HUES48 (cell line): ENCODE data around the gene LUZP1.

Experiments
- H3K27ac ChIP-seq: one replicate; pipeline ENCODE4 v1.7.0; 2013; ENCODE audit warnings: low read depth, low read length, inconsistent platforms
- H3K27me3 ChIP-seq: 2 replicates; pipeline ENCODE4 v1.6.1; 2013; ENCODE audit warnings: mild to moderate bottlenecking, low read length; ENCODE audit not compliant: control insufficient read depth, insufficient read depth
- H3K36me3 ChIP-seq: 2 replicates; pipeline ENCODE4 v1.6.1; 2013; ENCODE audit warnings: low read length; ENCODE audit not compliant: control insufficient read depth, insufficient read depth
- H3K4me1 ChIP-seq: 2 replicates; pipeline ENCODE4 v1.6.1; 2013; ENCODE audit warnings: mild to moderate bottlenecking, low read length; ENCODE audit not compliant: control insufficient read depth, insufficient read depth
- H3K4me3 ChIP-seq: 2 replicates; pipeline ENCODE4 v1.5.1; 2013; ENCODE audit warnings: mild to moderate bottlenecking, low read depth, low read length
- H3K9ac ChIP-seq: 2 replicates; pipeline ENCODE4 v1.6.1; 2013; ENCODE audit warnings: mild to moderate bottlenecking, low read depth, low read length, moderate library complexity
- H3K9me3 ChIP-seq: 2 replicates; pipeline ENCODE4 v1.6.1; 2013; ENCODE audit warnings: low read length; ENCODE audit not compliant: control insufficient read depth, insufficient read depth

The LUZP1 gene

DNA sequence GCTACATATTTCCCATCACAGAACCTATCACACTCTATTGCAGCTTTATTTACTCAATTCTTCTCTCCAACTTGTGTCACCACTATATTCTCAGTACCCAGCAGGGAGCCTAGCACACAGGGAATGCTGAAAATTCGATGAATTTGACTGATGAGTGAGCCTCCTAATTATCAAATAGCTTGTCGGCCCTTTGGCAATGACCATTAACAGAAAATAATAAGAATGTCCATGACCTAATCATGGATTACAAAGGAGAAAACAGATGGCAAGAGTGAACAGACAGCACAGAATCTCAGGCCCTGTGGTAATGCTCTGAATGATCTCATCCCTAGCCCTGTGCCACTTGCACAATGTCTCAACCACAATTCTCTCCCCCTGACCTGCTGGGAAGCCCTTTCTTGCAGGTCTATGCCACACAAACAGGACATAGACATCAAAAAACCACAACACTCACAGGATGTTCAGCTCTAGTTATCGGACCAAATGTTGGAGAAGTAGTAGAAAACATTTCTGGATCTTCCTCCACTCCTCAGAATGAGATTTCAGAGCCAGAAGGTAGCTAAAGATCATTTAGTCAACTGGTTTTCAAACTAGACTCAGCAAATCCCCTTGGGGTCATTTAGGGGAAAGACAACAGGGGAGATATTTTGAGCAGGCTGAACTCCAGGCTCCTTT lies 68.4 kb downstream of the LUZP1 start:
- Histone ChIP-seq H3K27ac (peak overlapping the region; percentile 69), H3K4me3 (no peak overlapping the region), H3K4me1 (peaks cover 32% of the 10 kb centered on the region), H3K9ac (no peak overlapping the region), H3K27me3 (no peaks in the 10 kb centered on the region), H3K36me3 (0 out of 2 replicates have a peak, but pooled peaks cover 6% of the 10 kb centered on the region), H3K9me3 (no peaks in the 10 kb centered on the region)

DNA sequence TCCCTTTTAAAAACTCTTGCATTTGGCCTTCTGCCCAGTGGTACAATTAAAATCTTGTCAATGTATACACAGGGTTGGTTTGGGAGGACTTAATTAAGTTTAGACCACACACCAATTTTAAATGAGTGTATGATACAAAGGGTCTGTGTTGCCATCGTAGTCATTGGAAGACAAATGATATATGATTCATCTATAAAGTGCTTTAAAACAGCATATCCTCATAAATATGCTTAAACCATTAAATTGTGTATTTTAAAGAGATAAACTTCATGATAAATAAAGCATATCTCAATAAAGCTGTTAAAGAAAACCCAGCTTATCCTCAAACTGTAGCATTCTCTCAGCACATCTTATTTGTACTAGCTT lies 69.5 kb downstream of the LUZP1 start:
- no peaks in the 10 kb centered on the region for H3K27me3 ChIP-seq
- no peak overlapping the region for H3K9ac ChIP-seq
- peaks cover 6% of the 10 kb centered on the region for H3K36me3 ChIP-seq
- H3K4me3 ChIP-seq = no peak overlapping the region
- no peak overlapping the region for H3K27ac ChIP-seq
- H3K4me1 ChIP-seq = peaks cover 32% of the 10 kb centered on the region
- no peaks in the 10 kb centered on the region for H3K9me3 ChIP-seq

DNA sequence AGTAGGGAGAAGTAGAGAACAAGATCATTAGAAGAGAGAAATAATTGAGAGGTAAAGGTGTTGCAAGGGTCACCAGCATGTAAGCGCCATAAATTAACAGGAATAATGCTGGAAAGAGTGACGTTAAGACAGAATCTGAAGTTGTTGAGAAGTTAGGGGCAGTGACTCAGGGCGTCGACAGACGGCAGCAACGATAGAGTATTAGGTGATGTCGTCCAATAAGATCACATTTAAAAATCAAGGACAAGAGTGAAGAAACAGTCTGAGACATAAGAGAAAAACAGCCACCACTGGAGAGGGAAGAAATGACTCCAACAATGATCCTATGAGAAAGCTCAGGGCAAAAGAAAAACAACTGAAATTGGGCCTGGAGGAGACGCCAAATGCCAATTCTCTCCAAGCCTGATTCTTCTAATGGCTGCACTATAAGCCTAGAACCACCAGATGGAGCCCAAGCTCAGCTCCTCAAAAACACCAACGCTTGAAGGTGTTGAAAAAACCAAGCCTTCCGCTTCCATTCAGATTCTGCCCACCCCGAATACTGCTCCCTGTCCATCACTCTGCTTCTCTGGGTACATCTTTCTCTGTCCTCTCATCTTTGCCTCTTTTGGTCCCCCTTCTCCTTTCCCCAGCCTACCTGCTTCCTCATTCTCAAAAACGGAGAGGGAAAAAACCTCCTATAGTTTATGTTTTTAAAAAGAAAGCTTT lies 70.0 kb downstream of the LUZP1 start:
- H3K4me1 ChIP-seq = peaks cover 32% of the 10 kb centered on the region
- H3K27me3 ChIP-seq = no peaks in the 10 kb centered on the region
- H3K9me3 ChIP-seq = no peaks in the 10 kb centered on the region
- H3K9ac ChIP-seq = no peak overlapping the region
- H3K4me3 ChIP-seq = no peak overlapping the region
- H3K27ac ChIP-seq = no peak overlapping the region
- peaks cover 12% of the 10 kb centered on the region for H3K36me3 ChIP-seq

DNA sequence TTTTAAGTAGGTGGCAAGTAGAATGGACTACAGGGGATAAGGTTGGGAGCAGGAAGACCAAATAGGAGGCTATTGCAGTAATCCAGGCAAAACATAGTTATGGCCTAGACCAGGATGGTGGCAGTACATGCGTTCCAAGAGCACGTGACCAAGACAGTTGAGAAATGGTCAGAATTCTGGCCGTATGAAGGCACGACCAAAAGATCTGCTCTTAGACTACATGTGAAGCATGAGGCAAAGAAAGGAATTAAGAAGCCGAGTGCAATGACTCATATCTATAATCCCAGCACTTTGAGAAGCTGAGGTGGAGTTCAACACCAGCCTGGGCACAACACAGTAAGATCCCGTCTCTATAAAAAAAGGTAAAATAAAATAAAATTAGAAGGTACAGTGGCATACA lies 71.3 kb downstream of the LUZP1 start:
- peaks cover 25% of the 10 kb centered on the region for H3K36me3 ChIP-seq
- no peak overlapping the region for H3K9ac ChIP-seq
- no peaks in the 10 kb centered on the region for H3K27me3 ChIP-seq
- H3K27ac ChIP-seq = no peak overlapping the region
- H3K9me3 ChIP-seq = no peaks in the 10 kb centered on the region
- H3K4me1 ChIP-seq = peaks cover 25% of the 10 kb centered on the region
- no peak overlapping the region for H3K4me3 ChIP-seq

DNA sequence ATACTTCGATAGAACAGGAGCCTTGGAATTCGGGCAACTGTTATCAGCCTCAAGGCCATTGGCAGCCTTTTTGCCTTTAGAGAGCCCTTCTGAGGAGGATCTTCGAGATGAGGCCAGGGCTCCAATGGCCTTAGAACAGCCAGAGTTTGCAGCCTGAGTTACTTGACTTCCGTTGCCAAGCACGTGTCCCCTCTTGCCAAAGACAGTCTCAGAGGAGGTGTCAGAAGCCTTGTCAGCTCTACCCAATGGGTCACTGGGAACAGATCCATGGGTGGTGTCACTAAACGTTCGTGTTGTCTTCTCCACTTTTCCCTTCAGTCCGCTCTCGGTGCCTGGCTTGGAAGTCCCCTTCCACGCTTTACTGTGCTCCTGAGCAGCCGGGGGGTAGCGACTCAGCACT lies 76.2 kb downstream of the LUZP1 start:
- no peak overlapping the region for H3K4me3 ChIP-seq
- no peak overlapping the region for H3K27ac ChIP-seq
- H3K36me3 ChIP-seq = peaks cover 68% of the 10 kb centered on the region
- H3K4me1 ChIP-seq = no peaks in the 10 kb centered on the region
- H3K27me3 ChIP-seq = no peaks in the 10 kb centered on the region
- no peaks in the 10 kb centered on the region for H3K9me3 ChIP-seq
- no peak overlapping the region for H3K9ac ChIP-seq

DNA sequence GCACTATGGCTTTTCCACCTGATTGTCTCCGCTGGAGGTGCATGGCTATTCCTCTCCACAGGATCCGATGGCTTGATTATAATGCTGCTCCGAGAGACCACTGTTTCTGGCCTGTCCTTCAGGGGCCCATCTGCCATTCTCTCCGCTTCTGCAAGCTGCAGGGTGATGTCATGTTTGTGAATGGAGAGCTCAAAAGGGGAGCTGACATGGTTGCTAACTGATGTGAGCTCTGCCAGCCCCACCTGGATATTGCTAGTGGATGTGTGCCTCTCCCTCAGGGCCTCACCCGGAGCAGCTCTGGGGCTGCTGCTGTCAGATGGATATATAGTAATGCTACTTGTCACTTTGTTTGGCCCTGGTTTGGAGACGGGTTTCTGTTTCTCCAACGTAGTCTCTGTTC lies 77.1 kb downstream of the LUZP1 start:
- Histone ChIP-seq H3K27ac (no peak overlapping the region), H3K4me3 (no peak overlapping the region), H3K27me3 (no peaks in the 10 kb centered on the region), H3K36me3 (peaks cover 77% of the 10 kb centered on the region), H3K9me3 (no peaks in the 10 kb centered on the region), H3K9ac (no peak overlapping the region), H3K4me1 (no peaks in the 10 kb centered on the region)

DNA sequence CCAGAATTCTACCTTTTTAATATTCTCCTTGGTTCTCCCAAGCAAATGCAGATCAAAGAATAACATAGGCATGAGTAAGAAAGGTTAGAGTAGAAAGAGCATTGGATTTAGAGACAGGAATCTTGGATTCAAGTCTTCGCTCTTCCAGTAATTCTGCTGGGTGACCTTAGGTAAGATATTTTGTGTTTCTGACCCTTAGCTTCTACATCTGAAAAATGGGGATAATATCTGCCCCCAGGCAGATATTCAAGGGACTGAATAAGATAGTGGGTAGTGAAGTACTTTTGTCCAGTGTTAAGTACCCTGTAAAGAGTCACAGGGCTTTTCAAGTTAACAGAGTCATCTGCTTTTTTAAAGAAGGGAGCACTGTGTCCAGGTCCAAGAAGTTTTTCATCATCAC lies 78.6 kb downstream of the LUZP1 start:
- Histone ChIP-seq H3K27ac (no peak overlapping the region), H3K4me1 (no peaks in the 10 kb centered on the region), H3K36me3 (peaks cover 90% of the 10 kb centered on the region), H3K27me3 (no peaks in the 10 kb centered on the region), H3K9ac (no peak overlapping the region), H3K9me3 (no peaks in the 10 kb centered on the region), H3K4me3 (no peak overlapping the region)

DNA sequence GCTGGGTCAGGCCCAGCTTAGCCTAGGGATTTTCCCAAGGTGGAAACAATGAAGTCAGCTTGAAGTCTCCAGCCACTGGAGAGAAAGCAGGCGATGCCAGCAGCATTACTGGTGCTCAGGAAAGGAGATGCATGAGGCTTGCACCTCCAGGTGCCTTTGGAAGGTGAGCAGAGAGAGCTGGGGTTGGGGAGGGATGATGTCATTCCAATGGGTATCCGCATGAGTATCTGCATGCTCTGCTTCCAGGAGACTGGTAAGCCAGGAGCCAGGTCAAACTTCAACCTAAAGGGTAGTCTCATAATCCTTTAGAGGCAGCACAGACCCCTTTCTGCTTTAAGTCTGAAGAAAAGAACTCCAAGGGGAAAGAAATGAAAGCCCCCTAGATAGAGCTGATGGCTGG lies 80.6 kb downstream of the LUZP1 start:
- Histone ChIP-seq H3K36me3 (peaks cover 93% of the 10 kb centered on the region), H3K4me1 (no peaks in the 10 kb centered on the region), H3K9ac (no peak overlapping the region), H3K9me3 (no peaks in the 10 kb centered on the region), H3K27ac (no peak overlapping the region), H3K27me3 (no peaks in the 10 kb centered on the region), H3K4me3 (no peak overlapping the region)

DNA sequence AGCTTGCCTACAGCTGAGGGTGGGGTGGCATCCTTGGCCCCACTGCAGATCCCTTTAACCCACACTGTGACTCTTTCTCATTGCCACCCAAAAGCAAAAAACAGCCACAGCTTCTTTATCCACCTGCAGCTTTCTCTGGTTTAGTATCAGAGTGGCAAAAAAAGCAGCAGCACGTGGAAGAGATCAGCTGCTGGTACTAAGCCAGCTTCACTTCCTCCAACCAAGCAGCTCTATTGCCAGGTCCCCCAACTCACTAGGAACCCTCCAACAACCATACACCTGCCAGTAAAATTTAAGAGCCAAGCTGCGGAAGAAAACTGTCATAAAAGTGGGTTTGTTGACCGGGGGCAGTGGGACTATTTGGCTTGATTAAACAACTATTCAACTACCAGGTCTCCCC lies 83.0 kb downstream of the LUZP1 start:
- H3K27me3 ChIP-seq = no peaks in the 10 kb centered on the region
- no peak overlapping the region for H3K27ac ChIP-seq
- H3K9ac ChIP-seq = no peak overlapping the region
- no peak overlapping the region for H3K4me3 ChIP-seq
- H3K4me1 ChIP-seq = no peaks in the 10 kb centered on the region
- no peaks in the 10 kb centered on the region for H3K9me3 ChIP-seq
- peaks cover 93% of the 10 kb centered on the region for H3K36me3 ChIP-seq

DNA sequence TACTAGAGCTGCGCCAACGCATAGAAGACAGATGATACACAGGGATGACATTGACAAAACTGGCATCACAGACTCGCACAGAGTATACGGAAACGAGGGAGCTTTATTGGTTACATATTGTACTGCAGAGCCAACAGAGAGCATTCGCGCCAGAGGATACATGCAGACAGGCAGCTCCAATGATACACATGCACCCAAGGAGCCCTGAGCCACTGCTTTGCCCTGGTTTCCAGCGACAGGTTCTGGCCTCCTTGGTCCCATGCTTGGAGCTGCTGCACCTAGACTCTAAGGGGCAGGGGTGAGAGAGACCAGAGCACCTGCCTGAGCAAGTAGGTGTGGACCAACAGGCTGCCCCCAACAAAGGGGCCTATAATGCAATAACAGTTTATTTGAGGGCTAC lies 83.8 kb downstream of the LUZP1 start:
- Histone ChIP-seq H3K4me3 (no peak overlapping the region), H3K36me3 (peaks cover 93% of the 10 kb centered on the region), H3K9me3 (no peaks in the 10 kb centered on the region), H3K27me3 (no peaks in the 10 kb centered on the region), H3K27ac (no peak overlapping the region), H3K4me1 (no peaks in the 10 kb centered on the region), H3K9ac (no peak overlapping the region)

DNA sequence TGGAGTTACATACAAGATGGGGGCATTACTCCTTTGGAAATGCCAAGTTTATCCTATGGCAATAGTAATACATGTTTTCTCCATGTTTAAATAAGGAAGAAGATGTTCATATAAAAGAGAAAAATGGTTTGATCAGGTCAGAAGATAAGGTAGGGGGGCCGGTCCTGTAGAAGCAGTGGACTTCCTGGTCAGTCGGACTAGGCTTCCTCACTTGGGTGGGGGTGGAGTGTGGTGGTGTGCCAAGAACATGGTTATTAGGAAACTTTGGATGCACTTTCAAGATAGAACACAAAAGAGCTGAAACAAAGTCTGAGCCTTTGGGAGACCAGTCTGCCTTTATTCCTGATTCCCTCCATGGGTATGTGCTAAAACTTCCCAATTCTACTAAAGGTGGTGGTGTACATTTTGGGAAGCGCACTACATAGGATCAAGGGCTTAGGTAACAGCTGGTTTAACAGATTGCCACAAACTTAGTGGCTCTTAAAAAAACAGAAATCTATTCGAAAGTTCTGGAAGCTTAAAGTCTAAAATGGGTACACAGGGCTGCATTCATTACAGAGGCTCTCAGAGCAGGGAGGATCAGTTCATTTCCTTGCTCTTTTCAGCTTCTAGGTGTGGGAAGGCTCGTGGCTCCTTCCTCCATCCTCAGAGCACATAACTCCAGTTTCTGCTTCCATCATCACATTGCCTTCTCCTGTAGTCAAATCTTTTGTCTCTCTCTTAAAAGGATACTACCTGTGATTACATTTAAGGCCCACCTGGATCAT lies 84.8 kb downstream of the LUZP1 start:
- Histone ChIP-seq H3K27me3 (no peaks in the 10 kb centered on the region), H3K27ac (no peak overlapping the region), H3K9ac (no peak overlapping the region), H3K9me3 (no peaks in the 10 kb centered on the region), H3K4me1 (no peaks in the 10 kb centered on the region), H3K36me3 (peaks cover 98% of the 10 kb centered on the region), H3K4me3 (no peak overlapping the region)
